ENCODE data around the gene MRPL52.

Gene MRPL52

GRCh38 chr14:22865424-22866405 lies 36.0 kb downstream of the MRPL52 start:
- no peak overlapping the region for H3K27ac ChIP-seq
- no peak for TF ChIP-seq ZFX (IDR thresholded peaks at IDR 0.05)
- TF ChIP-seq CTCF (conservative IDR thresholded peaks at IDR 0.05) = no peak; the same call in 1 of the 2 replicates

GRCh38 chr14:22866874-22867273 lies 37.2 kb downstream of the MRPL52 start:
- no peak overlapping the region for H3K27ac ChIP-seq
- TF ChIP-seq CTCF (conservative IDR thresholded peaks at IDR 0.05) = no peak
- no peak for TF ChIP-seq ZFX (IDR thresholded peaks at IDR 0.05)

GRCh38 chr14:22870811-22871223 lies 41.1 kb downstream of the MRPL52 start:
- H3K27ac ChIP-seq = no peak overlapping the region
- TF ChIP-seq CTCF (conservative IDR thresholded peaks at IDR 0.05) (no peak), ZFX (IDR thresholded peaks at IDR 0.05) (no peak)

GRCh38 chr14:22871224-22872032 lies 41.7 kb downstream of the MRPL52 start, which contains the start of gene LRP10:
Gene LRP10 (plus strand): TSS chr14:22871740. CDS start chr14:22872304, 564 bp downstream.
- peak within 1 kb of the TSS; percentile 84 for H3K27ac ChIP-seq
- TF ChIP-seq CTCF (conservative IDR thresholded peaks at IDR 0.05) = no peak
- TF ChIP-seq ZFX (IDR thresholded peaks at IDR 0.05) = no peak

GRCh38 chr14:22872033-22872832 lies 42.5 kb downstream of the MRPL52 start:
- H3K27ac ChIP-seq = peak overlapping the region; percentile 84
- TF ChIP-seq ZFX (IDR thresholded peaks at IDR 0.05) (no peak), CTCF (conservative IDR thresholded peaks at IDR 0.05) (peak; percentile 95)

- H3K27ac ChIP-seq = peak overlapping the region; percentile 84
- peak; percentile 73 for TF ChIP-seq CTCF (conservative IDR thresholded peaks at IDR 0.05)
- TF ChIP-seq ZFX (IDR thresholded peaks at IDR 0.05) = no peak
Observed at GRCh38 chr14:22872833-22873520, 43.3 kb downstream of the MRPL52 start.
